ENCODE data around the gene PFDN1.
"Not testable (repeated sequence)": the region's sequence is repeated elsewhere in the genome, so short reads cannot be mapped to it uniquely, and the experiment has no call there.

PFDN1 gene

DNA sequence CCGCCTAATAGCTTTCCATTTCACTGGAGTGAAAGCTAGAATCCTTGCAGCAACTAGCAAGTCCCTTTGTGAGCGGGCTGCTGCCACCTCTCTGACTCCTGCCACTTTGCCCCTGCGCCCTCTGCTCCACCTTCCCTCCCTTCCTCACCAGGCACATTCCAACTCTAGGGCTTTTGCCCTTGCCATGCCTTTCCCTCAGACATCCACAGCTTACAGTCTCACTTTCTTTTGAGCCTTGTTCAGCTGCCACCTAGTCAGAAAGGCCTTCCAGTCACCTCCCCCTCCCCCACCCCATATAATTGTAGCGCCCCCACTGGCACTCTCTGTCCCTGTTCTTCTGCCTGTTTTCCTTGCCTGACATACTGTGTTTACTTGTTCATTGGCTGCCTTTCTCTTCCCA lies 96.9 kb downstream of the PFDN1 start:
- no peak for DNase-seq (ENCODE audit: extremely low spot score)
- TF ChIP-seq, protein P1, sequence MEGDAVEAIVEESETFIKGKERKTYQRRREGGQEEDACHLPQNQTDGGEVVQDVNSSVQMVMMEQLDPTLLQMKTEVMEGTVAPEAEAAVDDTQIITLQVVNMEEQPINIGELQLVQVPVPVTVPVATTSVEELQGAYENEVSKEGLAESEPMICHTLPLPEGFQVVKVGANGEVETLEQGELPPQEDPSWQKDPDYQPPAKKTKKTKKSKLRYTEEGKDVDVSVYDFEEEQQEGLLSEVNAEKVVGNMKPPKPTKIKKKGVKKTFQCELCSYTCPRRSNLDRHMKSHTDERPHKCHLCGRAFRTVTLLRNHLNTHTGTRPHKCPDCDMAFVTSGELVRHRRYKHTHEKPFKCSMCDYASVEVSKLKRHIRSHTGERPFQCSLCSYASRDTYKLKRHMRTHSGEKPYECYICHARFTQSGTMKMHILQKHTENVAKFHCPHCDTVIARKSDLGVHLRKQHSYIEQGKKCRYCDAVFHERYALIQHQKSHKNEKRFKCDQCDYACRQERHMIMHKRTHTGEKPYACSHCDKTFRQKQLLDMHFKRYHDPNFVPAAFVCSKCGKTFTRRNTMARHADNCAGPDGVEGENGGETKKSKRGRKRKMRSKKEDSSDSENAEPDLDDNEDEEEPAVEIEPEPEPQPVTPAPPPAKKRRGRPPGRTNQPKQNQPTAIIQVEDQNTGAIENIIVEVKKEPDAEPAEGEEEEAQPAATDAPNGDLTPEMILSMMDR (IDR thresholded peaks at IDR 0.05; ENCODE audit: control extremely low read depth, extremely low read depth, low read depth, missing control alignments): no peak
- POLR2A ChIA-PET: no interaction called here
- CTCF ChIA-PET: interaction anchor here (0.7 to 3.8 kb wide), 10 partner anchors 8 to 419 kb away, joined by 3 to 15 read pairs (median 4); no protein-coding TSS in a partner anchor

DNA sequence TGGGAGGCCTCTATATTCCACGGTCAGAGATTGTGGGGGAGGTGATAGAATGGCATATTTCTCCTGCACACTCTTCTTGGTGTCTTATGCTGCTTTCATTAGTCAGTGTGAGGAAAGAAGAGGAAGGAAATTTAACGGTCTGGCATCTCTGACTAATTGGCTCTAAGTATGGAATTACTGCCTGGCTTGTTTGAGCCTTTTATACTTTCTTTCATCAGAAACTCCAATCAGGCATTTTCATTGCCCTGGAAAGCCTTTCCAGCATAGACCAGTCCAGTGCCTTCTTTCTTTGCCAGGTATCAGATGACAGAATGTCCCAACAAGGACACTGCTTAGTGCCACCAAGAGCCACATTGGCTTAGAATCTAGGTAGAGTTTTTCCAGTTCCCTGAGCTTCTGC lies 97.7 kb downstream of the PFDN1 start:
- DNase-seq (ENCODE audit: extremely low spot score): no peak
- TF ChIP-seq, protein P1 (IDR thresholded peaks at IDR 0.05; ENCODE audit: control extremely low read depth, extremely low read depth, low read depth, missing control alignments): no peak
- ChIA-PET CTCF (interaction anchor here (1.2 to 3.8 kb wide), 6 partner anchors 9 to 158 kb away, joined by 3 to 15 read pairs (median 7); no protein-coding TSS in a partner anchor), POLR2A (interaction anchor here (0.6 kb wide), 1 partner anchor 1644 kb away, joined by 5 read pairs; no protein-coding TSS in a partner anchor)

DNA sequence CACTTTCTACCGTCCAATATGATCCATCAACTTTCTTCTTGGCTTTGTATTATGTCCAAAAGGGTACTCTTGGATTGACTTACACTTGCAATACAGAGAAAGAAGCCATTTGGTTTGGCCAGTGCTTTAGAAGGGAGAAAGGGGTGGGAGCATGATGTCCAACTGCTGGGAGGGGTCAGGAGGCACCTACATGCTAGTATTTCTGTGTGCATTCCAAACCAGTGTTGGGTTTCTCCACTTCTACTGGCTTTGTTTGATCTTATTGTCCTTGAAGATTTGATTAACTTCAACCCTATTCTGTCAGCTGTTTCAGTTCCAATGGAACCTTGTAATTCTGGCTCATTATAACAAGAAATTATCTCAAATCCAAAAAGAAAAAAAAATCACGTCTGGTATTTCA lies 100.3 kb downstream of the PFDN1 start:
- CTCF ChIA-PET: interaction anchor here (1.4 kb wide), 1 partner anchor 15 kb away, joined by 3 read pairs; no protein-coding TSS in a partner anchor

DNA sequence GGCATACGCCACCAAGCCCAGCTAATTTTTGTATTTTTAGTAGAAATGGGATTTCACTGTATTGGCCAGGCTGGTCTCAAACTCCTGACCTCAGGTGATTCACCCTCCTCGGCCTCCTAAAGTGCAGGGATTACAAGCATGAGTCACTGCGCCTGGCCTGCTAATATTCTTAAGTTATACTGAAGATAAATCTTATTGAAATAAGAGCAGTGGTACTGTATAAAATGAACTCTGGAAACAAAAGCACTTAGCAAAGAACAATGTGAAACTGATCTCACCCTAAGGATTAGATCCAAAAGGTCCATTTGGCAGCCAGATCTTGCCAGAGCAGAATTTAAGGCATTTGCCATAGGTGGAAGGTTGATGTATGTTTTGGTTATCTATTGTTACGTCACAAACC lies 100.8 kb downstream of the PFDN1 start:
- ChIA-PET CTCF (no interaction called here), POLR2A (no interaction called here)
- no peak for DNase-seq (ENCODE audit: extremely low spot score)
- TF ChIP-seq, protein P1 (IDR thresholded peaks at IDR 0.05; ENCODE audit: control extremely low read depth, extremely low read depth, low read depth, missing control alignments): no peak

More for the DNA sequence above, 100.3 kb downstream of the PFDN1 start:
- POLR2A ChIA-PET: no interaction called here
- no peak for DNase-seq (ENCODE audit: extremely low spot score)
- TF ChIP-seq, protein P1 (IDR thresholded peaks at IDR 0.05; ENCODE audit: control extremely low read depth, extremely low read depth, low read depth, missing control alignments): no peak

DNA sequence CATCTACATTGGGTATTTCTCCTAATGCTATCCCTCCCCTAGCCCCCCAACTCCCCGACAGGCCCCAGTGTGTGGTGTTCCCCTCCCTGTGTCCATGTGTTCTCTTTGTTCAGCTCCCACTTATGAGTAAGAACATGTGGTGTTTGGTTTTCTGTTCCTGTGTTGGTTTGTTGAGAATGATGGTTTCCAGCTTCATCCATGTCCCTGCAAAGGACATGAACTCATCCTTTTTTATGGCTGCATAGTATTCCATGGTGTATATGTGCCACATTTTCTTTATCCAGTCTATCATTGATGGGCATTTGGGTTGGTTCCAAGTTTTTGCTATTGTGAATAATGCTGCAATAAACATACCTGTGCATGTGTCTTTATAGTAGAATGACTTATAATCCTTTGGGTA lies 104.0 kb downstream of the PFDN1 start:
- CTCF ChIA-PET: interaction anchor here (1.0 to 4.1 kb wide), 2 partner anchors 12 to 44 kb away, joined by 3 to 11 read pairs; no protein-coding TSS in a partner anchor
- POLR2A ChIA-PET: not testable (repeated sequence)

DNA sequence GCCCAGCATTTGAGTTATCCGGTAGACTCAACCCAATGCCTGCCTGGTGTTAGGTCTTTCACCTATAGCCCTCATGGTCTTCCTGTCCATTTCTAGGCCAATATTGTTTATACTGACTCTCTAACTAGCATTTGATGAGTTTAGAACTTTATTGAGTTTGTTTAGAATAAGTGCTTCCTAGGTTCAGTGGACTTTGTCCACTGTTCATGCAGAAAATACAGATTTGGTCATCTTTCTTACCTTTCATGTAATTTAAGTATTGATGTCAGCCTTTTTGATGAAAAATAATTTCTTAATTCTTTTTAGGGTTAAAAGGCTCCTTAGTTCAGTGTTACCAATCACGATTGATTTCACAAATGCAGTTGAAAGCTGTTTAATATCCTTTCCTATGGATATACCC lies 105.9 kb downstream of the PFDN1 start:
- DNase-seq (ENCODE audit: extremely low spot score): no peak
- POLR2A ChIA-PET: no interaction called here
- CTCF ChIA-PET: interaction anchor here (1.0 to 4.1 kb wide), 3 partner anchors 9 to 14 kb away, joined by 3 to 12 read pairs (median 11); no protein-coding TSS in a partner anchor
- TF ChIP-seq, protein P1 (IDR thresholded peaks at IDR 0.05; ENCODE audit: control extremely low read depth, extremely low read depth, low read depth, missing control alignments): no peak

More for the DNA sequence above, 104.0 kb downstream of the PFDN1 start:
- DNase-seq (ENCODE audit: extremely low spot score): not testable (repeated sequence)

DNA sequence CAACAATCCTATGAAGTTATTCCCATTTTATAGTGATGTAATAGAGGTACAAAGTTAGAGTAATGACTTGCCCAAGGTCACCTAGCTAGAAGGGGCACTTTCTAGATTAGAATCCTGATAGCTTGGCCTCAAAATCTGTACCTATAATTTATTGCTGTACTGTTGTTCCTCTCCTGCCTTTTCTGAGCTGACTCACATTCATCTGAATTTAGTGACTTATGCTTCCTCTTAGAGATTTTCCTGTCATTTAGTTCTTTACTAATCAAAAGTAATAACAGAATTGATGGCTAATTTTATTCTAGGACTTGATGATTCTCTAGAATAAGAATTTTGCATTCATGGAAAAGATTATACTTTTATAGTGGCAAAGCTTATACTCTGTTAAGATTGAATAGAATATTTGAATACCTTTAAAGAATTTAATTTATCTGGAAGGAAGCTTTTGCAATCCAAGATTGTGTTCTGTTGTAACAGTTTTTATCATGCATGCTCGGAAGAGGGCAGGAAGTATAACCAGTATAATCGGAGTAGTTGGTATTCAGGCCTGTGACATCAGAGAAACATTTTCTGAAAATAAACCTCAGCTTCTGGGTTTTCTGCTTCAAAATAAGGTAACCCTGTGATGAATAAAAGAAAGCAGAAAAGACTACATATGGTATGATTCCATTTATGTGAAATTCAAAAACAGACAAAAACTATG lies 106.6 kb downstream of the PFDN1 start:
- POLR2A ChIA-PET: no interaction called here
- TF ChIP-seq, protein P1 (IDR thresholded peaks at IDR 0.05; ENCODE audit: control extremely low read depth, extremely low read depth, low read depth, missing control alignments): no peak
- CTCF ChIA-PET: interaction anchor here (0.9 to 4.1 kb wide), 3 partner anchors 9 to 15 kb away, joined by 4 to 12 read pairs (median 11); no protein-coding TSS in a partner anchor
- no peak for DNase-seq (ENCODE audit: extremely low spot score)

All from GM10248 (cell line).